ENCODE data around the gene BCL2. TPM values are rescaled to one million over a fixed set of nuclear protein-coding genes. Genes with fewer than 3 reads are reported as not detected.
"Not testable (repeated sequence)": the region's sequence is repeated elsewhere in the genome, so short reads cannot be mapped to it uniquely, and the experiment has no call there.

The BCL2 gene
- total RNA-seq, 2 experiments from 2014 or later: 1.4 to 2.5 TPM

- Histone ChIP-seq H3K27ac (ENCODE audit: low read depth, low read length, poor library complexity, severe bottlenecking) (no peak overlapping the region), H3K79me2 (ENCODE audit: insufficient read depth, low read depth, low read length) (no peaks in the 10 kb centered on the region), H3K4me3 (ENCODE audit: low read depth, low read length, poor library complexity, severe bottlenecking) (no peak overlapping the region), H4K20me1 (ENCODE audit: insufficient read depth, low read length) (no peaks in the 10 kb centered on the region), H3K9me3 (ENCODE audit: low read length) (no peaks in the 10 kb centered on the region), H3K4me1 (ENCODE audit: insufficient read depth, low read length, poor library complexity, severe bottlenecking) (peaks cover 5% of the 10 kb centered on the region), H3K36me3 (ENCODE audit: insufficient read depth, low read length) (no peaks in the 10 kb centered on the region), H2AFZ (ENCODE audit: low read length) (no peak overlapping the region), H3K4me2 (ENCODE audit: low read length) (no peak overlapping the region), H3K9me2 (ENCODE audit: insufficient read depth, low read length) (no peaks in the 10 kb centered on the region)
- TF ChIP-seq CTCF (conservative IDR thresholded peaks at IDR 0.05; ENCODE audit: low read length) (no peak), EZH2phosphoT487 (IDR thresholded peaks at IDR 0.05; ENCODE audit: borderline replicate concordance, low read depth, low read length) (no peak)
- CTCF ChIA-PET (ENCODE audit: unreplicated experiment): no interaction called here
- intact Hi-C loops (cut with micrococcal nuclease; ENCODE audit: unreplicated experiment): no loop called here
- no peak for DNase-seq (ENCODE audit: low spot score)
- no TSS peak for BruUV-seq (replicated peaks)
- POLR2A ChIA-PET: no interaction called here
These were observed 126.7 kb downstream of the BCL2 start for GRCh38 chr18:63192885-63193349.

- H3K4me1 ChIP-seq (ENCODE audit: insufficient read depth, low read length, poor library complexity, severe bottlenecking): no peaks in the 10 kb centered on the region
- H4K20me1 ChIP-seq (ENCODE audit: insufficient read depth, low read length): no peaks in the 10 kb centered on the region
- TF ChIP-seq EZH2phosphoT487 (IDR thresholded peaks at IDR 0.05; ENCODE audit: borderline replicate concordance, low read depth, low read length): no peak
- TF ChIP-seq CTCF (conservative IDR thresholded peaks at IDR 0.05; ENCODE audit: low read length): no peak
- DNase-seq (ENCODE audit: low spot score): no peak
- H3K9me2 ChIP-seq (ENCODE audit: insufficient read depth, low read length): no peaks in the 10 kb centered on the region
- no peak overlapping the region for H3K27ac ChIP-seq (ENCODE audit: low read depth, low read length, poor library complexity, severe bottlenecking)
- H3K36me3 ChIP-seq (ENCODE audit: insufficient read depth, low read length): no peaks in the 10 kb centered on the region
- H3K4me3 ChIP-seq (ENCODE audit: low read depth, low read length, poor library complexity, severe bottlenecking): no peak overlapping the region
- ChIA-PET POLR2A (no interaction called here), CTCF (ENCODE audit: unreplicated experiment) (no interaction called here)
- no peak overlapping the region for H2AFZ ChIP-seq (ENCODE audit: low read length)
- no TSS peak for BruUV-seq (replicated peaks)
- H3K79me2 ChIP-seq (ENCODE audit: insufficient read depth, low read depth, low read length): no peaks in the 10 kb centered on the region
- H3K4me2 ChIP-seq (ENCODE audit: low read length): no peak overlapping the region
- no peaks in the 10 kb centered on the region for H3K9me3 ChIP-seq (ENCODE audit: low read length)
- intact Hi-C loops (cut with micrococcal nuclease; ENCODE audit: unreplicated experiment): no loop called here
These were observed 127.3 kb downstream of the BCL2 start for GRCh38 chr18:63192126-63192884.

GRCh38 chr18:63191413-63191812 lies 128.2 kb downstream of the BCL2 start:
- DNase-seq (ENCODE audit: low spot score): no peak
- H3K27ac ChIP-seq (ENCODE audit: low read depth, low read length, poor library complexity, severe bottlenecking): no peak overlapping the region
- intact Hi-C loops (cut with micrococcal nuclease; ENCODE audit: unreplicated experiment): no loop called here
- BruUV-seq (replicated peaks): no TSS peak
- CTCF ChIA-PET (ENCODE audit: unreplicated experiment): no interaction called here
- H4K20me1 ChIP-seq (ENCODE audit: insufficient read depth, low read length): no peaks in the 10 kb centered on the region
- H3K9me3 ChIP-seq (ENCODE audit: low read length): no peaks in the 10 kb centered on the region
- H2AFZ ChIP-seq (ENCODE audit: low read length): no peak overlapping the region
- H3K4me1 ChIP-seq (ENCODE audit: insufficient read depth, low read length, poor library complexity, severe bottlenecking): peaks cover 6% of the 10 kb centered on the region
- no peak overlapping the region for H3K4me3 ChIP-seq (ENCODE audit: low read depth, low read length, poor library complexity, severe bottlenecking)
- H3K4me2 ChIP-seq (ENCODE audit: low read length): no peak overlapping the region
- no peaks in the 10 kb centered on the region for H3K36me3 ChIP-seq (ENCODE audit: insufficient read depth, low read length)
- POLR2A ChIA-PET: no interaction called here
- TF ChIP-seq CTCF (conservative IDR thresholded peaks at IDR 0.05; ENCODE audit: low read length) (no peak), EZH2phosphoT487 (IDR thresholded peaks at IDR 0.05; ENCODE audit: borderline replicate concordance, low read depth, low read length) (no peak)
- H3K9me2 ChIP-seq (ENCODE audit: insufficient read depth, low read length): no peaks in the 10 kb centered on the region
- no peaks in the 10 kb centered on the region for H3K79me2 ChIP-seq (ENCODE audit: insufficient read depth, low read depth, low read length)

- H2AFZ ChIP-seq (ENCODE audit: low read length); BruUV-seq (replicated peaks); H3K79me2 ChIP-seq (ENCODE audit: insufficient read depth, low read depth, low read length); H3K36me3 ChIP-seq (ENCODE audit: insufficient read depth, low read length); DNase-seq (ENCODE audit: low spot score); CTCF ChIA-PET (ENCODE audit: unreplicated experiment); H3K9me2 ChIP-seq (ENCODE audit: insufficient read depth, low read length); H3K4me3 ChIP-seq (ENCODE audit: low read depth, low read length, poor library complexity, severe bottlenecking); H4K20me1 ChIP-seq (ENCODE audit: insufficient read depth, low read length); H3K9me3 ChIP-seq (ENCODE audit: low read length); H3K4me2 ChIP-seq (ENCODE audit: low read length); intact Hi-C loops (cut with micrococcal nuclease; ENCODE audit: unreplicated experiment); H3K4me1 ChIP-seq (ENCODE audit: insufficient read depth, low read length, poor library complexity, severe bottlenecking); POLR2A ChIA-PET; H3K27ac ChIP-seq (ENCODE audit: low read depth, low read length, poor library complexity, severe bottlenecking): not testable (repeated sequence)
These were observed 128.7 kb downstream of the BCL2 start for GRCh38 chr18:63190838-63191237.
